ENCODE measurements around the gene ARRB1. TPM values are rescaled to one million over a fixed set of nuclear protein-coding genes. Genes with fewer than 3 reads are reported as not detected.
"Not testable (repeated sequence)": the region's sequence is repeated elsewhere in the genome, so short reads cannot be mapped to it uniquely, and the experiment has no call there.

The ARRB1 gene
- total RNA-seq, 1 donor from 2014 or later = 35.2 TPM

GRCh38 chr11:75325713-75326438 is 25.6 kb downstream of the ARRB1 start:
- intact Hi-C loops (cut with micrococcal nuclease) = loop anchor here (5.0 kb wide), 1 partner anchor 44 kb away; no protein-coding TSS in a partner anchor

GRCh38 chr11:75324740-75325139 is 26.7 kb downstream of the ARRB1 start:
- intact Hi-C loops (cut with micrococcal nuclease) = loop anchor here (5.0 kb wide), 1 partner anchor 42 kb away; no protein-coding TSS in a partner anchor

- intact Hi-C loops (cut with micrococcal nuclease) = no loop called here
Observed at GRCh38 chr11:75324189-75324588, 27.3 kb downstream of the ARRB1 start.

- intact Hi-C loops (cut with micrococcal nuclease) = no loop called here
Observed at GRCh38 chr11:75323609-75324008, 27.9 kb downstream of the ARRB1 start.

- intact Hi-C loops (cut with micrococcal nuclease) = no loop called here
Observed at GRCh38 chr11:75320643-75321042, 30.8 kb downstream of the ARRB1 start.

- intact Hi-C loops (cut with micrococcal nuclease) = no loop called here
Observed at GRCh38 chr11:75320046-75320618, 31.3 kb downstream of the ARRB1 start.

GRCh38 chr11:75319035-75319877 is 32.2 kb downstream of the ARRB1 start:
- intact Hi-C loops (cut with micrococcal nuclease) = no loop called here

- intact Hi-C loops (cut with micrococcal nuclease) = no loop called here
Observed at GRCh38 chr11:75317446-75318122, 33.9 kb downstream of the ARRB1 start.

GRCh38 chr11:75315439-75315805 is 36.0 kb downstream of the ARRB1 start:
- intact Hi-C loops (cut with micrococcal nuclease) = no loop called here

GRCh38 chr11:75314771-75315438 is 36.6 kb downstream of the ARRB1 start:
- intact Hi-C loops (cut with micrococcal nuclease) = no loop called here

GRCh38 chr11:75313513-75314272 is 37.8 kb downstream of the ARRB1 start:
- intact Hi-C loops (cut with micrococcal nuclease) = no loop called here

- intact Hi-C loops (cut with micrococcal nuclease) = no loop called here
Observed at GRCh38 chr11:75312346-75312745, 39.1 kb downstream of the ARRB1 start.

- intact Hi-C loops (cut with micrococcal nuclease) = no loop called here
Observed at GRCh38 chr11:75311858-75312288, 39.6 kb downstream of the ARRB1 start.

GRCh38 chr11:75308986-75309385 is 42.5 kb downstream of the ARRB1 start:
- intact Hi-C loops (cut with micrococcal nuclease) = no loop called here

GRCh38 chr11:75308116-75308515 is 43.3 kb downstream of the ARRB1 start:
- intact Hi-C loops (cut with micrococcal nuclease) = no loop called here

- intact Hi-C loops (cut with micrococcal nuclease) = no loop called here
Observed at GRCh38 chr11:75307058-75307457, 44.4 kb downstream of the ARRB1 start.

- intact Hi-C loops (cut with micrococcal nuclease) = no loop called here
Observed at GRCh38 chr11:75306529-75306928, 44.9 kb downstream of the ARRB1 start.

- intact Hi-C loops (cut with micrococcal nuclease) = no loop called here
Observed at GRCh38 chr11:75305993-75306392, 45.5 kb downstream of the ARRB1 start.

GRCh38 chr11:75305452-75305851 is 46.0 kb downstream of the ARRB1 start:
- intact Hi-C loops (cut with micrococcal nuclease) = no loop called here

- intact Hi-C loops (cut with micrococcal nuclease) = not testable (repeated sequence)
Observed at GRCh38 chr11:75304941-75305340, 46.5 kb downstream of the ARRB1 start.

Measured in T-helper 2 cell treated with Interferon-gamma antibody and Interleukin-4, amounts not matched to agents 100 ng/mL and 5 ng/mL, for 36 hours (primary cell).